K562 (cell line): Measurements from ENCODE around the gene GCSH. TPM values are rescaled to one million over a fixed set of nuclear protein-coding genes. Genes with fewer than 3 reads are reported as not detected.

Source experiments
- CBX1 ChIP-seq: sonication (generic); IDR thresholded peaks from 2 replicates; pipeline ENCODE4 v1.6.1; 2016; ENCODE audit warnings: antibody characterized with exemption, low read depth, mild to moderate bottlenecking
- E2F6 ChIP-seq, 2 experiments: IDR thresholded peaks; 2 replicates each; pipeline ENCODE4 v1.6.1; 2011; ENCODE audit warnings: borderline replicate concordance in 1 of 2, control low read depth in 1 of 2, low read depth in 1 of 2, low read length in 1 of 2, mild to moderate bottlenecking in 1 of 2, mixed read lengths in 1 of 2, moderate library complexity in 1 of 2; ENCODE audit not compliant: insufficient read depth in 1 of 2, insufficient read length in 1 of 2, poor library complexity in 1 of 2, severe bottlenecking in 1 of 2; ENCODE audit errors: extremely low read depth in 1 of 2
- JUND ChIP-seq, 2 experiments: IDR thresholded peaks; 2 replicates in 1 of 2; 3 replicates in 1 of 2; pipeline ENCODE4 v1.6.1; 2011; ENCODE audit warnings: borderline replicate concordance in 2 of 2, low read depth in 2 of 2, low read length in 2 of 2, improper control_type of control experiment in 1 of 2, missing biosample characterization in 1 of 2, missing genetic modification characterization in 1 of 2, missing genetic modification reagents in 1 of 2
- KLF1 ChIP-seq: fragments of 450-650 bp; IDR thresholded peaks from 2 replicates; pipeline ENCODE4 v1.6.1; 2016; ENCODE audit warnings: missing genetic modification characterization, missing compliant biosample characterization
- MLX ChIP-seq, 2 experiments: fragments of 450-650 bp in 1 of 2; sonication (generic) in 1 of 2; formaldehyde crosslinking; conservative IDR thresholded peaks; 2 replicates each; pipeline versions ENCODE4 v1.4.0 to v1.8.1; 2020 to 2022; ENCODE audit warnings: mild to moderate bottlenecking in 1 of 2, missing genetic modification reagents in 1 of 2
- PCBP1 ChIP-seq: fragments of 200-400 bp; formaldehyde crosslinking; IDR thresholded peaks from 2 replicates; pipeline ENCODE4 v1.6.1; 2018; ENCODE audit warnings: mild to moderate bottlenecking, low read depth, low read length; ENCODE audit not compliant: poor library complexity, severe bottlenecking
- PHB ChIP-seq: fragments of 250-450 bp; sonication (Bioruptor Pico); IDR thresholded peaks from 2 replicates; pipeline ENCODE4 v1.5.0; 2021
- RBM14 ChIP-seq: fragments of 200-400 bp; formaldehyde crosslinking; IDR thresholded peaks from 2 replicates; pipeline ENCODE4 v1.6.1; 2018; ENCODE audit warnings: low read depth, mild to moderate bottlenecking, low read length, moderate library complexity, borderline replicate concordance; ENCODE audit not compliant: insufficient read depth
- RBM34 ChIP-seq: fragments of 200-400 bp; formaldehyde crosslinking; IDR thresholded peaks from 2 replicates; pipeline ENCODE4 v1.6.1; 2018; ENCODE audit warnings: low read length, borderline replicate concordance; ENCODE audit not compliant: insufficient read depth
- SUPT5H ChIP-seq: fragments of 450-650 bp; IDR thresholded peaks from 2 replicates; pipeline ENCODE4 v1.6.1; 2016
- USF2 ChIP-seq: sonication (generic); formaldehyde crosslinking; IDR thresholded peaks from 2 replicates; pipeline ENCODE4 v1.5.0; 2020; ENCODE audit warnings: missing genetic modification reagents
- ZFP91 ChIP-seq: sonication (generic); formaldehyde crosslinking; IDR thresholded peaks from 2 replicates; pipeline ENCODE4 v1.8.0; 2022; ENCODE audit warnings: mild to moderate bottlenecking, missing genetic modification reagents
- ZFX ChIP-seq: sonication (generic); formaldehyde crosslinking; IDR thresholded peaks from 2 replicates; pipeline ENCODE4 v1.8.0; 2022; ENCODE audit warnings: mild to moderate bottlenecking, missing genetic modification reagents, moderate library complexity
- ZNF592 ChIP-seq: fragments of 450-650 bp; IDR thresholded peaks from 2 replicates; pipeline ENCODE4 v1.6.1; 2017; ENCODE audit warnings: antibody characterized with exemption, mild to moderate bottlenecking
- polyA plus RNA-seq, 8 experiments: library from polyadenylated mRNA; depleted of rRNA in 4 of 8; stranded (reverse) in 5 of 8; unstranded in 3 of 8; fragments of >200 nt; fragmentation: Nextera tagmentation in 2 of 8; fragmentation: Illumina TruSeq in 1 of 8; extraction: Ambion mirVana in 2 of 8; extraction: Trizol in 1 of 8; gene quantifications; 2 replicates each; pipeline versions ENCODE4 v1.2.1 to v1.2.3, GENCODE V29; 2011 to 2014; ENCODE audit warnings: inconsistent platforms in 1 of 8, missing spikeins in 1 of 8
- total RNA-seq, 7 experiments: library from RNA; depleted of rRNA in 6 of 7; stranded (reverse); fragments of >200 nt in 6 of 7; fragmentation: Illumina TruSeq in 2 of 7; extraction: Trizol in 2 of 7; gene quantifications; 2 replicates each; pipeline versions ENCODE4 v1.2.1 to v1.2.3, GENCODE V29; 2011 to 2021; ENCODE audit warnings: low replicate concordance in 1 of 7

The GCSH gene
- total and polyA plus RNA-seq, 9 of the 15 experiments (the other 6 are each of a cell fraction or from before 2014, with no cell fraction given) = 35.0 to 121 (median 89.0) TPM

GRCh38 chr16:81095953-81096714, at the start of gene GCSH (continued):
- no peak for TF ChIP-seq JUND (IDR thresholded peaks at IDR 0.05; ENCODE audit: borderline replicate concordance, low read depth, low read length)
- TF ChIP-seq JUND (tag; IDR thresholded peaks at IDR 0.05; ENCODE audit: borderline replicate concordance, low read depth, low read length) = no peak
- no peak for TF ChIP-seq RBM14
- 0 out of 4 replicates have a peak, but pooled peaks of 1 of the 2 experiments have one; percentile 37 for TF ChIP-seq MLX (CRISPR knock-in tag; conservative IDR thresholded peaks at IDR 0.05)
- no peak for TF ChIP-seq ZFP91
- peak; percentile 69 to 81 for TF ChIP-seq E2F6 (IDR thresholded peaks at IDR 0.05; ENCODE audit: borderline replicate concordance in 1 of 2, extremely low read depth in 1 of 2, insufficient read depth in 1 of 2, insufficient read length in 1 of 2, low read depth in 1 of 2, low read length in 1 of 2, poor library complexity in 1 of 2, severe bottlenecking in 1 of 2)
- TF ChIP-seq PHB = no peak
- TF ChIP-seq ZNF592 = peak; percentile 27
- TF ChIP-seq SUPT5H = no peak
- peak; percentile 82 for TF ChIP-seq KLF1 (tag)
- peak; percentile 15; the same call in 1 of the 2 replicates for TF ChIP-seq CBX1
- TF ChIP-seq PCBP1 = peak; percentile 75
- 0 out of 2 replicates have a peak, but pooled peaks have one; percentile 2 for TF ChIP-seq ZFX
- 0 out of 2 replicates have a peak, but pooled peaks have one; percentile 73 for TF ChIP-seq RBM34
- TF ChIP-seq USF2 (CRISPR knock-in tag) = peak; percentile 47
